Astrocyte (in vitro differentiated cells and primary cell): Measurements from ENCODE around the gene SMARCC2. TPM values are rescaled to one million over a fixed set of nuclear protein-coding genes. Genes with fewer than 3 reads are reported as not detected.
A peak's percentile ranks its signal among the peaks of the same experiment; 100 is the strongest.

ENCODE experiments used
- DNase-seq: peaks from one replicate; pipeline ENCODE4 v3.0.0-alpha.2; 2010; ENCODE audit warnings: low read depth
- FAIRE-seq: peaks from 2 replicates; lab custom pipeline; 2011; peaks lifted over from hg19 to GRCh38; lab: Jason Lieb, UNC
- H2AFZ ChIP-seq: 2 replicates; pipeline ENCODE4 v1.6.0; 2012; ENCODE audit warnings: low read depth, low read length, inconsistent platforms
- H3K27ac ChIP-seq: 2 replicates; pipeline ENCODE4 v1.5.1; 2011; ENCODE audit warnings: low read depth, low read length, inconsistent platforms
- H3K27me3 ChIP-seq: 2 replicates; pipeline ENCODE4 v1.6.0; 2011; ENCODE audit warnings: low read length, inconsistent platforms; ENCODE audit not compliant: insufficient read depth
- H3K36me3 ChIP-seq: 2 replicates; pipeline ENCODE4 v1.5.1; 2011; ENCODE audit warnings: low read length, inconsistent platforms; ENCODE audit not compliant: insufficient read depth
- H3K4me1 ChIP-seq: 2 replicates; pipeline ENCODE4 v1.5.1; 2011; ENCODE audit warnings: low read length, inconsistent platforms; ENCODE audit not compliant: insufficient read depth
- H3K4me2 ChIP-seq: 2 replicates; pipeline ENCODE4 v1.6.0; 2012; ENCODE audit warnings: low read length, inconsistent platforms
- H3K4me3 ChIP-seq: 2 replicates; pipeline ENCODE4 v1.5.1; 2011; ENCODE audit warnings: low read depth, mild to moderate bottlenecking, low read length, inconsistent platforms; ENCODE audit not compliant: insufficient read depth
- H3K79me2 ChIP-seq: 2 replicates; pipeline ENCODE4 v1.6.0; 2012; ENCODE audit warnings: mild to moderate bottlenecking, low read length, inconsistent platforms; ENCODE audit not compliant: insufficient read depth
- H3K9ac ChIP-seq: 2 replicates; pipeline ENCODE4 v1.6.0; 2012; ENCODE audit warnings: mild to moderate bottlenecking, low read length, inconsistent platforms
- H3K9me3 ChIP-seq: 2 replicates; pipeline ENCODE4 v1.5.1; 2012; ENCODE audit warnings: low read depth, mild to moderate bottlenecking, low read length, inconsistent platforms; ENCODE audit not compliant: insufficient read depth
- H4K20me1 ChIP-seq: 2 replicates; pipeline ENCODE4 v1.6.0; 2012; ENCODE audit warnings: low read length, inconsistent platforms; ENCODE audit not compliant: insufficient read depth
- H3K27ac Mint-ChIP-seq: one replicate; pipeline ENCODE4 v1.8.0; 2021; ENCODE audit warnings: mild to moderate bottlenecking, mixed read lengths; ENCODE audit not compliant: unreplicated experiment
- H3K27me3 Mint-ChIP-seq: one replicate; pipeline ENCODE4 v1.8.0; 2021; ENCODE audit warnings: low read depth, mixed read lengths; ENCODE audit not compliant: unreplicated experiment
- H3K36me3 Mint-ChIP-seq: one replicate; pipeline ENCODE4 v1.8.0; 2021; ENCODE audit warnings: low read depth, mixed read lengths; ENCODE audit not compliant: unreplicated experiment
- H3K4me1 Mint-ChIP-seq: one replicate; pipeline ENCODE4 v1.8.0; 2021; ENCODE audit warnings: low read depth, mixed read lengths; ENCODE audit not compliant: unreplicated experiment
- H3K4me3 Mint-ChIP-seq: one replicate; pipeline ENCODE4 v1.8.0; 2021; ENCODE audit warnings: mild to moderate bottlenecking, moderate library complexity, mixed read lengths; ENCODE audit not compliant: unreplicated experiment
- H3K9me3 Mint-ChIP-seq: one replicate; pipeline ENCODE4 v1.8.0; 2021; ENCODE audit warnings: mild to moderate bottlenecking, mixed read lengths; ENCODE audit not compliant: unreplicated experiment
- CTCF ChIP-seq: IDR thresholded peaks from 2 replicates; pipeline ENCODE4 v1.5.1; 2011; ENCODE audit warnings: low read depth, mild to moderate bottlenecking, inconsistent platforms, low read length, moderate library complexity; ENCODE audit not compliant: insufficient read depth
- EZH2 ChIP-seq: IDR thresholded peaks from 2 replicates; pipeline ENCODE4 v1.6.1; 2012; ENCODE audit warnings: mild to moderate bottlenecking, low read length, inconsistent platforms; ENCODE audit not compliant: insufficient read depth
- total RNA-seq: library from RNA; stranded (reverse); gene quantifications from 2 replicates; pipeline ENCODE4 v1.2.1, GENCODE V29; 2021

Gene SMARCC2
- total RNA-seq, 1 donor from 2014 or later: 57.6 TPM

- Mint-ChIP-seq H3K27me3 (no peaks in the 10 kb centered on the region), H3K36me3 (peaks cover 20% of the 10 kb centered on the region), H3K4me1 (peaks cover 22% of the 10 kb centered on the region), H3K27ac (peak overlapping the region; percentile 93), H3K9me3 (no peaks in the 10 kb centered on the region), H3K4me3 (peak overlapping the region; percentile 96)
- no peaks in the 10 kb centered on the region for H3K27me3 ChIP-seq
- peaks cover 11% of the 10 kb centered on the region for H4K20me1 ChIP-seq
- FAIRE-seq (no peak), DNase-seq (peak; percentile 82)
- peak overlapping the region; percentile 98 for H3K9ac ChIP-seq
- TF ChIP-seq CTCF (peak; percentile 74), EZH2 (no peak)
- peak overlapping the region; percentile 69 for H3K27ac ChIP-seq
- peaks cover 5% of the 10 kb centered on the region for H3K36me3 ChIP-seq
- peak overlapping the region; percentile 99 for H3K4me3 ChIP-seq
- no peaks in the 10 kb centered on the region for H3K9me3 ChIP-seq
- peak overlapping the region; percentile 98 for H3K4me2 ChIP-seq
- no peak overlapping the region for H2AFZ ChIP-seq
- H3K79me2 ChIP-seq: peaks cover 27% of the 10 kb centered on the region
- H3K4me1 ChIP-seq: peaks cover 24% of the 10 kb centered on the region
Measured at GRCh38 chr12:56119361-56119796, 69.9 kb downstream of the SMARCC2 start.

GRCh38 chr12:56118688-56119357, 70.5 kb downstream of the SMARCC2 start:
- DNase-seq (no peak), FAIRE-seq (no peak)
- peak overlapping the region; percentile 93 for H3K27ac Mint-ChIP-seq
- H3K36me3 ChIP-seq: peaks cover 6% of the 10 kb centered on the region
- peak overlapping the region; percentile 69 for H3K27ac ChIP-seq
- no peaks in the 10 kb centered on the region for H3K27me3 ChIP-seq
- peaks cover 24% of the 10 kb centered on the region for H3K4me1 ChIP-seq
- peaks cover 11% of the 10 kb centered on the region for H4K20me1 ChIP-seq
- peak overlapping the region; percentile 98 for H3K9ac ChIP-seq
- H3K79me2 ChIP-seq: peaks cover 23% of the 10 kb centered on the region
- peak overlapping the region; percentile 72 for H2AFZ ChIP-seq
- H3K9me3 Mint-ChIP-seq: no peaks in the 10 kb centered on the region
- no peak for TF ChIP-seq EZH2
- no peak for TF ChIP-seq CTCF
- H3K27me3 Mint-ChIP-seq: no peaks in the 10 kb centered on the region
- H3K9me3 ChIP-seq: no peaks in the 10 kb centered on the region
- H3K4me3 ChIP-seq: peak overlapping the region; percentile 99
- peaks cover 22% of the 10 kb centered on the region for H3K4me1 Mint-ChIP-seq
- H3K4me3 Mint-ChIP-seq: peak overlapping the region; percentile 96
- H3K4me2 ChIP-seq: peak overlapping the region; percentile 98
- H3K36me3 Mint-ChIP-seq: peaks cover 21% of the 10 kb centered on the region
